ENCODE results near the gene ASXL3.

Gene ASXL3

DNA sequence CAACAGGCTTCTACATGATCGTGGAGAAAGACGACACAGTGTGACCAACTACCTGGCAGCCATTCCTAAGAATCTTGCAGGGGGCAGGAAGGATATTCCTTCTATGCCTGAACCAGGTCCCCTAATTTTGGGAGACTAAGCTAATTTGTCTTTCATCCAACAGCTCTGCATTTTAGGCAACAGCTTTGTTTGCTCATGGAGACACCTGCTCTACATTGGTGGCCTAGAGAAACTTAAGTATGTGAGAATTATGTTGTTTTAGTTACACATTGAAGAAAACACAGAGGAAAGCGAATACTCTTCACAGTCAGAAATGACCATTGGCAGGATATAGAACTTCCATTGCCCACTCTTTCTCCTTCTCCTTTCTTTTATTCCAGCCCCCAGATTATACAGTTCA is 75.2 kb downstream of the ASXL3 start:
- no peaks in the 10 kb centered on the region for H3K27me3 ChIP-seq (ENCODE audit: control insufficient read depth, low read length)
- no peak overlapping the region for H3K4me2 ChIP-seq (ENCODE audit: low read length)
- H3K4me3 ChIP-seq (ENCODE audit: low read length): no peak overlapping the region
- H3K79me2 ChIP-seq (ENCODE audit: control insufficient read depth, low read length): no peaks in the 10 kb centered on the region
- no peaks in the 10 kb centered on the region for H4K20me1 ChIP-seq (ENCODE audit: control insufficient read depth, insufficient read depth, low read depth, low read length)
- H3K4me1 ChIP-seq (ENCODE audit: control insufficient read depth, low read length): no peaks in the 10 kb centered on the region
- no peak for TF ChIP-seq EZH2phosphoT487 (IDR thresholded peaks at IDR 0.05; ENCODE audit: borderline replicate concordance, low read length)
- TF ChIP-seq, protein P1, sequence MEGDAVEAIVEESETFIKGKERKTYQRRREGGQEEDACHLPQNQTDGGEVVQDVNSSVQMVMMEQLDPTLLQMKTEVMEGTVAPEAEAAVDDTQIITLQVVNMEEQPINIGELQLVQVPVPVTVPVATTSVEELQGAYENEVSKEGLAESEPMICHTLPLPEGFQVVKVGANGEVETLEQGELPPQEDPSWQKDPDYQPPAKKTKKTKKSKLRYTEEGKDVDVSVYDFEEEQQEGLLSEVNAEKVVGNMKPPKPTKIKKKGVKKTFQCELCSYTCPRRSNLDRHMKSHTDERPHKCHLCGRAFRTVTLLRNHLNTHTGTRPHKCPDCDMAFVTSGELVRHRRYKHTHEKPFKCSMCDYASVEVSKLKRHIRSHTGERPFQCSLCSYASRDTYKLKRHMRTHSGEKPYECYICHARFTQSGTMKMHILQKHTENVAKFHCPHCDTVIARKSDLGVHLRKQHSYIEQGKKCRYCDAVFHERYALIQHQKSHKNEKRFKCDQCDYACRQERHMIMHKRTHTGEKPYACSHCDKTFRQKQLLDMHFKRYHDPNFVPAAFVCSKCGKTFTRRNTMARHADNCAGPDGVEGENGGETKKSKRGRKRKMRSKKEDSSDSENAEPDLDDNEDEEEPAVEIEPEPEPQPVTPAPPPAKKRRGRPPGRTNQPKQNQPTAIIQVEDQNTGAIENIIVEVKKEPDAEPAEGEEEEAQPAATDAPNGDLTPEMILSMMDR (IDR thresholded peaks at IDR 0.05; ENCODE audit: low read depth, low read length, poor library complexity, severe bottlenecking): no peak
- H3F3A ChIP-seq (ENCODE audit: control insufficient read depth, insufficient read depth): no peaks in the 10 kb centered on the region
- H3K9me3 ChIP-seq (ENCODE audit: control insufficient read depth, insufficient read depth, low read length): no peaks in the 10 kb centered on the region
- H3K36me3 ChIP-seq (ENCODE audit: control insufficient read depth, low read length): no peaks in the 10 kb centered on the region
- H3K27ac ChIP-seq (ENCODE audit: low read depth, low read length): no peak overlapping the region
- H3K9me2 ChIP-seq (replicated peaks; ENCODE audit: control insufficient read depth, low read length): no peaks in the 10 kb centered on the region

DNA sequence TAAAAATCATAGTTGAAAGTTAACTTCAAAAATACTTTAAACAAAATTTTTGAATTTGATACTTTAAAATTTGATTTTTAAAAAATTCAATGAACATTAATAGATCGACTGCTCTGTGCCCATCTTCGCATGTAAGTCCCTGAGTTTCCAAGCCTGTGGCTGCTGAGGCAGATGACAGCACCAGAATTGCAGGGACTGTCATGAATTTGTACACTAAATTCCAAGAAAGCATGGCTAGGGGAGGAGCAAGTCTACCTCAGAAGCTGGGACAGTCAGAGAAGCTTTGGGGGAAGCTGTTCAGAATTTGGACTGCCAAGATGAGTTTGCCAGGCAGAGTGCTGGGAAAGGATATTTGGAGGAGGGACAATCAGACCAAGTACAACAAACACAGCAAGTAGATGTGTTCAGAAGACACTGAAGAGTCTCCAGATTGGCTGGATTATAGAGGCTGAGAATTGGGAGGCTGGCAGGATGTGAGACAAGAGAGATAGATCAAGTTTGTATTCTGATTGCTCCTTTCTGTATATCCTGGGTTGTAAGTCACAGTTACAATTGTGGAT is 79.0 kb downstream of the ASXL3 start:
- H3K4me1 ChIP-seq (ENCODE audit: control insufficient read depth, low read length): peaks cover 8% of the 10 kb centered on the region
- no peak for TF ChIP-seq EZH2phosphoT487 (IDR thresholded peaks at IDR 0.05; ENCODE audit: borderline replicate concordance, low read length)
- H3K4me3 ChIP-seq (ENCODE audit: low read length): no peak overlapping the region
- no peaks in the 10 kb centered on the region for H3K27me3 ChIP-seq (ENCODE audit: control insufficient read depth, low read length)
- H3K79me2 ChIP-seq (ENCODE audit: control insufficient read depth, low read length): no peaks in the 10 kb centered on the region
- no peaks in the 10 kb centered on the region for H4K20me1 ChIP-seq (ENCODE audit: control insufficient read depth, insufficient read depth, low read depth, low read length)
- no peaks in the 10 kb centered on the region for H3F3A ChIP-seq (ENCODE audit: control insufficient read depth, insufficient read depth)
- no peaks in the 10 kb centered on the region for H3K36me3 ChIP-seq (ENCODE audit: control insufficient read depth, low read length)
- H3K27ac ChIP-seq (ENCODE audit: low read depth, low read length): no peak overlapping the region
- H3K9me2 ChIP-seq (replicated peaks; ENCODE audit: control insufficient read depth, low read length): no peaks in the 10 kb centered on the region
- no peak overlapping the region for H3K4me2 ChIP-seq (ENCODE audit: low read length)
- no peaks in the 10 kb centered on the region for H3K9me3 ChIP-seq (ENCODE audit: control insufficient read depth, insufficient read depth, low read length)

DNA sequence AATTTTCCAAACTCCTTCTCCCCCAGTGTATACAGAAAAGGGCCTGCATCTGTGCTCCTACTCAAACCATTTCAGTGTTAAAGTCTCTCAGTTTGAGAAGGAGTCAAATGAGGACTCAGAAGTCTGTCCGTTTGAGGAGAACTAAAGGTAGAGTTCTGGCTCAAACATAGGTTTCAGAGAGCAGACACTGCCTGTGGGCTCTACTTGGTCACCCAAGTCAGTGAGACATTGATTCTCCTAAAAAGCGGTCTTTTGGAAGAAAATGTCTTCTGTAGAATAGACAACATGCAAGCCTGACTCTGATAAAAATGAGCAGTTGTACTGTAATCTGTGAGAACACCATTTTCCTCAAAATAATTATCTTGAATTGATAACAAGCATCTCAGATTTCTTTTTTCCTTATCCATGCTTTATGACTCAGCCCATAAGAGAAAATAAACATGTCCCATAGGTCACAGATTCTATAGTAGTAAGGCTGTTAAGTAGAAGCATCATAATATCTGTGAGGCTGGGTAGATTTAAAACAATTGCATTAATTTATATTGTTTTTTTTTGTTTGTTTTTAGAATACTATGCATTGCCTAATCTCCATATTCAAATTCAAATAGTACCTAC is 82.8 kb downstream of the ASXL3 start:
- TF ChIP-seq, protein P1 (IDR thresholded peaks at IDR 0.05; ENCODE audit: low read depth, low read length, poor library complexity, severe bottlenecking): no peak
- TF ChIP-seq EZH2phosphoT487 (IDR thresholded peaks at IDR 0.05; ENCODE audit: borderline replicate concordance, low read length): no peak
- H4K20me1 ChIP-seq (ENCODE audit: control insufficient read depth, insufficient read depth, low read depth, low read length): no peaks in the 10 kb centered on the region
- no peaks in the 10 kb centered on the region for H3K36me3 ChIP-seq (ENCODE audit: control insufficient read depth, low read length)

DNA sequence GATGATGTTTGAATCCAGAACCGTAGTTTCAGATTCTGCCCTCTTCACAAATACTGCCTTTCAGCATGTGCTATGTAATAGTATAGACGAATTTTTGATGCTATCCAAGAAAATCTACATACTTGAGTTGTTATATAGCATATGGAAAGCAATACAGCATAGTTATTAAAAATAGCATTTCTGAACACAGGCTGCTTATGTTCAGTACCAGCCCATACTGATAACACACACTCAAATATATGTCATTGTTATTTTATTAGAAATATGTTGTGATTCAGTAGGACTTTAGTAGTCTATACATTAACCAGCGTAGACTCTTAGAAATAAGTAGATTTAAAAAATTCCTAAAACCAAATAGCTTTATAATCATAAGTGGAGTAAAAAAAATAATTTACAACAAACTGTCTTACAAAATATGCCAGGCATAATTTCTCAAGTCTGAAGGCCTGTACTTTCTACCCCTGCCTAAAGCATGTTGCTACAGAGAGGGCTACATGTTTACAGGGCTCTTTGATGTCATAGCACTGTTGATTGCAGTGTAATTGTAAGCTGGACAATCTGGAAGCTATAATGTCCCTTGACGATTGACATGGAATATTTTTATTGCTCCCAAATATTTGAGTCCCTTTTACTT is 86.3 kb downstream of the ASXL3 start:
- H3K27me3 ChIP-seq (ENCODE audit: control insufficient read depth, low read length): no peaks in the 10 kb centered on the region
- no peaks in the 10 kb centered on the region for H3K36me3 ChIP-seq (ENCODE audit: control insufficient read depth, low read length)
- no peaks in the 10 kb centered on the region for H3K9me2 ChIP-seq (replicated peaks; ENCODE audit: control insufficient read depth, low read length)
- TF ChIP-seq, protein P1 (IDR thresholded peaks at IDR 0.05; ENCODE audit: low read depth, low read length, poor library complexity, severe bottlenecking): no peak
- TF ChIP-seq EZH2phosphoT487 (IDR thresholded peaks at IDR 0.05; ENCODE audit: borderline replicate concordance, low read length): no peak
- H3K27ac ChIP-seq (ENCODE audit: low read depth, low read length): no peak overlapping the region
- no peaks in the 10 kb centered on the region for H3K9me3 ChIP-seq (ENCODE audit: control insufficient read depth, insufficient read depth, low read length)
- H3K4me3 ChIP-seq (ENCODE audit: low read length): no peak overlapping the region
- H3K79me2 ChIP-seq (ENCODE audit: control insufficient read depth, low read length): no peaks in the 10 kb centered on the region
- no peak overlapping the region for H3K4me2 ChIP-seq (ENCODE audit: low read length)
- peaks cover 8% of the 10 kb centered on the region for H3K4me1 ChIP-seq (ENCODE audit: control insufficient read depth, low read length)
- no peaks in the 10 kb centered on the region for H3F3A ChIP-seq (ENCODE audit: control insufficient read depth, insufficient read depth)
- H4K20me1 ChIP-seq (ENCODE audit: control insufficient read depth, insufficient read depth, low read depth, low read length): no peaks in the 10 kb centered on the region

More for the DNA sequence above, 82.8 kb downstream of the ASXL3 start:
- no peak overlapping the region for H3K27ac ChIP-seq (ENCODE audit: low read depth, low read length)
- peaks cover 8% of the 10 kb centered on the region for H3K4me1 ChIP-seq (ENCODE audit: control insufficient read depth, low read length)
- no peaks in the 10 kb centered on the region for H3K27me3 ChIP-seq (ENCODE audit: control insufficient read depth, low read length)
- H3K9me3 ChIP-seq (ENCODE audit: control insufficient read depth, insufficient read depth, low read length): no peaks in the 10 kb centered on the region
- H3K4me3 ChIP-seq (ENCODE audit: low read length): no peak overlapping the region
- H3F3A ChIP-seq (ENCODE audit: control insufficient read depth, insufficient read depth): no peaks in the 10 kb centered on the region
- no peak overlapping the region for H3K4me2 ChIP-seq (ENCODE audit: low read length)
- no peaks in the 10 kb centered on the region for H3K79me2 ChIP-seq (ENCODE audit: control insufficient read depth, low read length)
- H3K9me2 ChIP-seq (replicated peaks; ENCODE audit: control insufficient read depth, low read length): no peaks in the 10 kb centered on the region

All from DOHH2 (cell line).